Erythroblast (primary cell): Measurements from ENCODE around the gene TARS1.

Source experiments
- GATA1 ChIP-seq: IDR thresholded peaks from 2 replicates; pipeline ENCODE4 v1.6.1; 2011; ENCODE audit warnings: low read depth, mild to moderate bottlenecking, control low read depth, low read length, moderate library complexity
- POLR2A ChIP-seq: IDR thresholded peaks from 2 replicates; pipeline ENCODE4 v1.6.1; 2011; ENCODE audit warnings: mild to moderate bottlenecking, low read length

DNA sequence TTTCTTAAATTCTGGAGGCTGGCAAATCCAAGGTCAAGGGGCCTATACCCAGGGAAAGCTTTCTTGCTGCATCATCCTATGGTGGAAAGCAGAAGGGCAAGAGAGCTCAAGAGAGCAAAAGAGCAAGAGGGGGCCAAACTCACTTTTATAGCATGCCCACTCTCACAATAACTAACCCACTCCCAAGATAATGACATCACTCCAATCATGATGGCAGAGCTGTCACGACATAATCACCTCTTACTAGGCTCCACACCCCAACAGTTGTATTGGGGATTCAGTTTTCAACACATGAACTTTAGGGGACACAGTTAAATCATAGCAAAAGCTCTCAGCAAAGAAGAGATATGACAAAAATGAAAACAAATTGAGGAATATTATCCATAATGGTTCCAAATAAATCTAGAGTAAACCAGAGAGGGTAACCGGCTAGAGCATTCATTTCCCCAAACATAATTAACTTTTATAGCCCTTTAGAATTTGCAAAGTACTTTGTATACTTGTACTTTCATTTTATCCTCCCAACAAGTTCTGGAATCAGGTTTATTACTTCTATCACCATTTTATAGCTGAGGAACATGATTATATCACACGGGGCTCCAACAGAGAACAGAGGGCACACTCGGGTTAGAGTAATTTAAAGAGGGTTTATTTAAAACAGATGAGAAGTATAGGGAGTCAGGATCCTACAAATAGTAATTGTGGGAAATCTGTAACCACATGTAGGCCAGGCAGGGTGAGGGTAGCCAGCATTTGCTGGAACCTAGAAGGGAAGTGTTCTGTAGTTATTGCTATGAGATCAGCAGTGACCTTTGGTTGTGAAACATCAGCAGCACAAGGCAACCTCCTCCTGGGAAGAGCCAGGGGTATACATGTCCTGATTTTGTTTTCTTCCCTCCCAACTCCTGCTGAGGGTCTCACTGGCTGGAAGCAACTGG is 7.2 kb upstream of the TARS1 start:
- TF ChIP-seq POLR2A, result no peak
- TF ChIP-seq GATA1, result no peak
